GM18867 (cell line): ENCODE data around the gene OGDH.
"Not testable (repeated sequence)": the region's sequence is repeated elsewhere in the genome, so short reads cannot be mapped to it uniquely, and the experiment has no call there.

Experiments used
- ATAC-seq: cut with Tn5 transposase; IDR thresholded peaks from one replicate; pipeline ENCODE4 v1.9.1; 2021; ENCODE audit warnings: mild to moderate bottlenecking, moderate library complexity; ENCODE audit not compliant: unreplicated experiment

OGDH gene

DNA sequence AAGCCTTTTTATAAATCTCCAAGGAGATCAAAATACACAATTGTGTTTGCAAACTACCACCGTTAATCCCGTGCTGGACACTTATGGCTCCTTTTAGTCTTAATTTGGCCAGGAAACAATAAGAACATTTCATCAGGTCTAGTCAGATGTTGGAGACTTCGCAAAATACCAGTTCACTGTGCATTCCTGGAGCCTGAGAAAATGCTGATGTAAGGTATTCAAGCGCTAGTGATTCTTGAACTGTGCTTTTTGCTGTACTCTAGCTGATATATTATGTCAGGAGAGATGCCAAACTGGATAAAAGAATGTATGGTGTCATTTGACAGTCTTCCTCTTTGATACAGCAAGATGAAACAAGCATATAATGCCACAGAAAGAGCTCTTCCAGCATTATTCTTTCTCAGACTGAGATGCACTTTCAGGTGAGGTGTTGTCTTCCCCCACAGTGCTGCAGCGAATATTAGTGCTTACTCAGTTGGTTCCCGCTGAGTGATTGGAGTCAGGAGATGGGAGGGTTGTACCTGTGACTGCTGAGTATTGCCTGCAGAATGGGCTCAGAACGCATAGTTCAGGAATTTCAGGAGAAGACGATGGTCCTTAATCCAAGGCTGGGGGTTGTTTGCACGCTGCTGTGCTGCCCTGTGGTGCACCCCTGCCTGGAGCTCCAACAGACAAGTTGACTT, 59.2 kb downstream of the OGDH start:
- ATAC-seq: no peak

DNA sequence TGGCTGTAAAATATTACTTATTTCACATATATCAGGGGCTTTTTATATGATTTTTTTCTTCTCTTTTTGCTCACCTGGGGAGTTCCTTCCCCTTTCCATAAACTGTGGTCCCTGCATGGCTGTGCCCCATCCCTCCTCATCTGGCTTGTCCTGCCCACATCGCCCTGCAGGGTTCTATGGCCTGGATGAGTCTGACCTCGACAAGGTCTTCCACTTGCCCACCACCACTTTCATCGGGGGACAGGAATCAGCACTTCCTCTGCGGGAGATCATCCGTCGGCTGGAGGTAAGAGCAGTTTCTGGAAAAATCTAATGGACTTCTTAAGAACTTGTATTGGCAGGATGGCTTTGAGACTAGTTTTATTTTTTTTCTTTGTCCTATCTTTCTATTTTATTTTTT, 60.1 kb downstream of the OGDH start:
- no peak for ATAC-seq

DNA sequence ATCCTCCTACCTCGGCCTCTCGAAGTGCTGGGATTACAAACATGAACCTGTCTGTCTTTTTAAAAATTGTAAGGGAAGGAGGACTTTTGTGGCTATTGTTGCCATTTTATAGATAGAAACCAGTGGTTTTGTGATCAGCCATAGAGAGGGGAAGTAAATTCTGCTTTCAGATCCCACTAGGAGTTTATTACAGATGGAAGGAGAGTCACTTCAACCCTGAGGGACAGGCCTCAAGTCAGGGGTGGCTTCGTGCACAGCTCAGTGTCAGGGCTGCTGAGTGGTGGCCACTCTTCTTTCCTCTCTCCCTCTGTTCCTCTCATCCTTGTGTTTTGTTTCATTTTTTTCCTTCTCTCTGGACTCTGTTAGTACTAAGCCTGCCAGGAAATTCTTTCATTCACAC, 60.8 kb downstream of the OGDH start:
- ATAC-seq: no peak

DNA sequence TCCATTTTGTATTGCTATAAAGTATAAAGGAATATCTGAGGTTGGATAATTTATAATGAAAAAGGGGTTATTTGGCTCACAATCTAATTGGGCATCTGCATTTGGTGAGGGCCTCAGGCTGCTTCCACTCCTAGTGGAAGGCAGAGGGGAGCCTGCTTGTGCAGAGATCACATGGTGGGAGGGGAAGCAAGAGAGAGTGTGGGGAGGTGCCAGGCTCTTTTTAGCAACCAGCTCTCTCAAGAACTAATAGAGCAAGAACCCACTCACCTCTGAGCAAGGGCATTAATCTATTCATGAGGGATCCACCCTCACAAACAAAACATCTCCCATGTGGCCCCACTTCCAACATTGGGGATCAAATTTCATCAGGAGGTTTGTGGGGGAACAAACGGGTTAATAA, 64.6 kb downstream of the OGDH start:
- no peak for ATAC-seq

DNA sequence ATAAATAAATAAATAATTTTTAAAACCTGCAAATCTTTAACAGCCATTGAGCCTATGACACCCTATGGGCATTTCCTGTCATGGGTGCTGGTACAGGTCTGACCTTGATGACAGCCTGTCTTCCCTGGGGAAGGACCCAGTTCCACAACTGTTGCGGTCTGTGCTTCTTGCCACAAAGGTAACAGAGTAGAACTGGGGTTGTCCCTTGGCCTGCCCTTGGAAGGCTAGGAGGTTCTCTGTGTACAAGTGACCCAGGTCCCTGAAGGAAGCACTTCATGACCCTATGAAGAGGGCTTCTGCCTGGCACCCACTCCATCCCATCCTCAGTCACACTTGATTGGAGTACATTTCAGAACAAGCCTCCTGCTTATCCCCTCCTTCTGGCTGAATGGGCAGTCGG, 66.9 kb downstream of the OGDH start:
- ATAC-seq: no peak

DNA sequence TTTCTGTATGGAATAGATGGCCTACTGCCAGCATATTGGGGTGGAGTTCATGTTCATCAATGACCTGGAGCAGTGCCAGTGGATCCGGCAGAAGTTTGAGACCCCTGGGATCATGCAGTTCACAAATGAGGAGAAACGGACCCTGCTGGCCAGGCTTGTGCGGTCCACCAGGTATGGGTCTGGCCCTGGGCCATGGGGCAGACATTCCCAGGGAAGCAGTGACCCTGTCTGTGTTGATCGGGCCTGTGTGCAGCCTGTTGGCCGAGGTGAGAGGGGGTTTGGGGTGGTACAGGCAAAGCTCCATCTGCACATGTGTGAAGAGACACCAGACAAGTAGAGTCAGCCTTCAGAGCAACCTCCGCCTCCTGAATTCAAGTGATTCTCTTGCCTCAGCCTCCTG, 67.3 kb downstream of the OGDH start:
- ATAC-seq: no peak

DNA sequence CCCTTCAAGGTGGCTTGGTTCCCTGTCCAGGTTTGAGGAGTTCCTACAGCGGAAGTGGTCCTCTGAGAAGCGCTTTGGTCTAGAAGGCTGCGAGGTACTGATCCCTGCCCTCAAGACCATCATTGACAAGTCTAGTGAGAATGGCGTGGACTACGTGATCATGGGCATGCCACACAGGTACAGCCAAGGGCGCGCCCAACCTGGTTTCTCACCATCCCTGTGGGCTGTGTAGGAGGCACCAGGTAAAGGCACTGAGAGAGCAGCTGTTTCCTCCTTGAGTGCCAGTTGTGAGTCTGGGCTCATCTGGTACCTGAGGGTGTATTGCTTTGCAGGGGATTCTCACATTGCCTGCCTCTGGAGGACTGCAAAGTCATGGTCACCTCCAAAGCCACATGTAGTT, 68.0 kb downstream of the OGDH start:
- ATAC-seq: no peak

DNA sequence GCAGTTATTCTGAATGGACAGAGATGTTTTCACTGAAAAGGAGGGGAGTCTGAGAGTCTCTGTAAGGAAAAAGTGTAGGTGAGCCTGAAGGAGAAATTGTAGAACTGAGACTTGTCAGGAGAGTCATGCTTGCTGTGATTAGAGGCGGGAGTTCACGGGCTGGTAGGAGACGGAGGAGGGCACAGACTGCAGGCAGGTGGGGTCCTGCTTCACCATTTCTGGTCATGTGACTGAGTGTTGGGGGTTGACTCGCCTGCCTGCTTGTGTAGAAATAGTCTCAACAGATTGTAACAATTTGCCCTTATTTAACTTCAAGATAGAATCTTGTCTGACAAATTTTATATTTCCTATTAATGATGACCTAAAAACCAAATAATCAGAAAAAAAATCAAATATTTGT, 70.3 kb downstream of the OGDH start:
- no peak for ATAC-seq

DNA sequence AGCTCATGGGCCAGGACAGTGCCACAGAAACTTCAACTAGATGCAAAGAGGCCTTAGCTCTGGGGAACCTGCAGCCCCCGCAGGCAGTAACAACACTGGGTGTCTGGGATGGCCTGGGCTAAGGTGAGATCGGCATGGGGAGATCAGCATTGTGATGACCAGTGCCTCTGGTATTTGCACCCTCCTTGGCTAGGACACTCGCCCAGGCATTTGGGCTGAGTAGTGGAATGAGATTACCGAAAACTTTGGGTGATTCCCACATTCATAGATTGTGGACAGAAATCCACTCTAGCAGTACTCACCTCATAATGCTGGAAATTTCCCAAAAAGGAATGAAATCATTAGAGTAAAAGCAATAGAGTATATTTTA, 71.7 kb downstream of the OGDH start:
- no peak for ATAC-seq

DNA sequence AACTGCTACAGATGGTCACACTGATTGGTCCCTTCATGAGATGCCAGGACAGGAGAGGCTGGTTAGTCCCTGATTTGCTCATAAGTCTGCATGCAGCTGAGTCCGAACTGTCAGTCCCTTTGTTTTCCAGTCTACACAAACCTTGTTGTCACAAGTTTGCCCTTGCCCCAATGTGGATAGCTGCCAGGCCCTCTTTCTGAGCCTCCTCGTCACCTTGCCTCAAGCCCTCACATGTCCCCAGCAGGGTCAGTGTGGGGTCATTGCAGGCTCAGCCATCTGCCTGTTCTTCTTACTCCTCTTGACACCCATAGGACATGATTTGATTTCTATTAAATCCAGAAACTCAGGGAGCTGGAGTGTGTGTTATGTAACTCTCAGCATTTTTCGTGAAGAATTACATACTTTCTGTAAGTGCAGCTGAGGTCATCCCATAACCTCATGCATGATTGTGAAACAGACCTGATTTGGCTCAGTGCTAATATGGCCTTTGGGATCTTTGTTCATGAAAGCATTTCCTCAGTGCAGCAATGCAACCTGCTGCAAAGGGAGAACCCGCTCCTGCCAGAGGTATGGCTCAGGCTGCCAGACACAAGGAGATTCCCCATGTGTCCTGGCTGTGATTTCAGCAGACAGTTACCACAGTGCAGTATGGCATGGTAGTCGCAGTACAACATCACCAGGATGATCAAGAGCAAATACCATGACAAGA, 72.2 kb downstream of the OGDH start:
- ATAC-seq: no peak

DNA sequence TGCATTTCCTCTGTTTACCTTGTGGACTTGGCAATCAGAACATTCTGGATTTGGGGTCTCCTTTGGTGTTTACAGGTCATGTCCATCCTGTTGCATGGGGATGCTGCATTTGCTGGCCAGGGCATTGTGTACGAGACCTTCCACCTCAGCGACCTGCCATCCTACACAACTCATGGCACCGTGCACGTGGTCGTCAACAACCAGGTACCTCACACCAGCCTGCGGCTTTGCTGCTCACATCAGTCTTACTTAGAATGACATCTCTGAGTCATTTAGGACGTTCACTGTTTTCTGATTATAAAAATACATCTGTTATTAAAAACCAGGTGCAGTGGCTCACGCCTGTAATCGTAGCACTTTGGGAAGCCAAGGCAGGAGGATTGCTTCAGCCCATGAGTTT, 75.2 kb downstream of the OGDH start:
- no peak for ATAC-seq

DNA sequence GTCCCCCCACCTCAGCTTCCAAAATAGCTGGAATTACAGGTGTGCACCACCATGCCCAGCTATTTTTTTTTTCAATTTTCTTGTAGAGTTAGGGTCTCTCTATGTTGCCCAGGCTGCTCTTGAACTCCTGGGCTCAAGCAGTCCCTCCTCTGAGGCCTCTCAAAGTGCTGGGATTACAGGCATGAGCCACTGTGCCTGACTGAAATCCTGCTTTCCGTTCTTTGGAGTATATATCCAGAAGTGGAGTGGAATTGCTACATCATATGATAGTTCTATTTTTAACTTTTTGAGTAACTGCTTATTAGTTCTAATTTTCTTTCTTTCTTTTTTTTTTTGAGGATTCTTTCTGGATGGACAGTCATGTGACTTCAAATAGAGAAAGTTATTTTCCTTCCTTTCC, 79.3 kb downstream of the OGDH start:
- ATAC-seq: no peak

DNA sequence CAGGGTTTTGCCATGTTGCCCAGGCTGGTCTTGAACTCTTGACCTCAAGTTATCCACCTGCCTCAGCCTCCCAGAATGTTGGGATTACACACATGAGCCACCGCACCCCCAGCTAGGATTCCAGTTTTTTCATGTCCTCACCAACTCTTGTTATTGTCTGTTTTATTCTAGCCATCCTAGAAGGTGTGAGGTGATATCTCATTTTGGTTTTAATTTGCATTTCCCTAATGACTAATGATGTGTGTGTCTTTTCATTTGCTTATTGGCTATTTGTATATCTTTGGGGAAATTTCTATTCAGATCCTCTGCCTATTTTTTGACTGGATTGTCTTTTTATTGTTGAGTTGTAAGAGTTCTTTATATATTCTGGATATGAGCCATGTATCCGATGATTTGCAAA, 83.0 kb downstream of the OGDH start:
- no peak for ATAC-seq

DNA sequence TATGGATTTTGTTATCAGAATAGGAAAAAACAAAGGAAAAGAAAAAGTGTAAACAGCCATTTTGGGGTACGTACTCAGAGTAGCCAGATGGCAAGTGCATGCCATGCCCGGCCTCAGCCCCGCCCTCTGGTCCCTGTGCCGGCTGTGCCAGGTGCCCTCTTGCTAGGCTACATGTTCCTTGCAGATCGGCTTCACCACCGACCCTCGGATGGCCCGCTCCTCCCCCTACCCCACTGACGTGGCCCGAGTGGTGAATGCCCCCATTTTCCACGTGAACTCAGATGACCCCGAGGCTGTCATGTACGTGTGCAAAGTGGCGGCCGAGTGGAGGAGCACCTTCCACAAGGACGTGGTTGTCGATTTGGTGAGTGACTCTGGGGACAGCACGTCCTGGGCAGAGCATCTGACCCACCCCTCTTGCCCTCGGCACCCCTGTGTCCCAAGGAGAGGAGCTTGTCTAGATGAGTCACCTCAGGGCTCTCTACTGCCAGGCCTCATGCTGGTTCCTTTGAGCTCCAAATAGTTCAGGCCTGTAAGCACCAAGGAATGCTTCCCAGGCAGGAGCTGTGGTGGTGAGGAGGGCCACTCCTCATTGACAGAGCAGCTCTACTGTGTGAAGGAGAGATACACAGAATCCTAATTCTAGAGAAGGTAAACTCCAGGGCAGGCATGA, 87.3 kb downstream of the OGDH start:
- ATAC-seq: no peak

DNA sequence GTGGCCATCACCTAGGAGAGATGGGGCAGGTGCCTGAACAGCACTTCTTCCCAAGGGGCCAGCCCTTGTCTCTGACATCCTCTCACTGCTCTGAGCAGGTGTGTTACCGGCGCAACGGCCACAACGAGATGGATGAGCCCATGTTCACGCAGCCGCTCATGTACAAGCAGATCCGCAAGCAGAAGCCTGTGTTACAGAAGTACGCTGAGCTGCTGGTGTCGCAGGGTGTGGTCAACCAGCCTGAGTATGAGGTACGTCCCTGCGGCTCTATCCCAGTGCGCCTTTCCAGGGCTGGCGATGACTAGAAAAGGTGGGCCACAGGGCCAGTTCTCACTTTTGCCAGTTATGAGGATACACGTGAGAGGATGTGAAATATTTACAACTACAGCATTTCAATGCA, 87.9 kb downstream of the OGDH start:
- ATAC-seq: no peak

DNA sequence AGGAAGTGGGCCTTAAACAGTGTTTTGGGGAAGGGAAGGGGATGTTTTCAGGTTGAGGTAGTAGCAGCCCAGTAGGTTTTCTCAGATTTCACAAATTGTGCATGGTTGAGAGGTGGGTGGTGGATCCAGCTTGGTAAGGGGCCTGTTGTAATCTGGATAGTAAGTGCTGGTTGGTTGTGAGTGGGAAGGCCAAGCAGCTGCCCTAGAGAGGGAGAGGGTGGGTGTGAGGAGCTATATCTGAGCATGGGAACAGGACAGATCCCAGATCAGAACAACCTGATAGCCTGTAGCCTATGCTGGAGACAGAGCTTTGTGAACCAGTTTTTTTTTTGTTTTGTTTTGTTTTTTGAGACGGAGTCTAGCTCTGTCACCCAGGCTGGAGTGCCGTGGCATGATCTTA, 88.3 kb downstream of the OGDH start:
- ATAC-seq: no peak

DNA sequence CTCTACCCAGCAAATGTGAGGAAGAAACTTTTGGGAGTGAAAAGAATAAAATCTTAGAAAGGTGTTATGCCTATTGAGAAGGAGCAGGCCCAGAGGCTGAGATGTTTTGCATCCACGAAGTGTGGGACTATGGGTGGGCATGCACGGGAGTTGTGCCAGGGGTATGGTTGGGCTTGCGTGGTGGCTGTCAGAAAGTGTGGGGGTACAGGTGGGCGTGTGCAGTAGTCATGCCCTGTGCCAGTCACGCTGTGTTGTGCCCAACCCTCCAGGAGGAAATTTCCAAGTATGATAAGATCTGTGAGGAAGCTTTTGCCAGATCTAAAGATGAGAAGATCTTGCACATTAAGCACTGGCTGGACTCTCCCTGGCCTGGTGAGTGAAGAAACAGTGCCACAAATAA, 89.3 kb downstream of the OGDH start:
- no peak for ATAC-seq

DNA sequence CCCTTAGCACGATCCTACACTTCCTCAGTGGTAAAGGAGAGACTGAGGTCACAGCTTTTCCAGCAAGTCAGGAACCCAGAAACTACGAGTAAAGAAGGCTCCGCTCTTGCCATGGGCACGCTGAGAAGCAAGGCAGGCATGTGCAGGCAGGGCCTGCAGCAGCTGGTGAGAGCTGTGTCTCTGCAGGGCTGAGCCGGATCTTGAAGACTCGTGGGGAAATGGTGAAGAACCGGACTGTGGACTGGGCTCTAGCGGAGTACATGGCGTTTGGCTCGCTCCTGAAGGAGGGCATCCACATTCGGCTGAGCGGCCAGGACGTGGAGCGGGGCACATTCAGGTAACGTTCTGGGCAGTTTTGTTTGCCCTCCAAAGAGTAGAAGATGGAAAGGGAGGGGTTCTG, 90.3 kb downstream of the OGDH start:
- ATAC-seq: no peak

DNA sequence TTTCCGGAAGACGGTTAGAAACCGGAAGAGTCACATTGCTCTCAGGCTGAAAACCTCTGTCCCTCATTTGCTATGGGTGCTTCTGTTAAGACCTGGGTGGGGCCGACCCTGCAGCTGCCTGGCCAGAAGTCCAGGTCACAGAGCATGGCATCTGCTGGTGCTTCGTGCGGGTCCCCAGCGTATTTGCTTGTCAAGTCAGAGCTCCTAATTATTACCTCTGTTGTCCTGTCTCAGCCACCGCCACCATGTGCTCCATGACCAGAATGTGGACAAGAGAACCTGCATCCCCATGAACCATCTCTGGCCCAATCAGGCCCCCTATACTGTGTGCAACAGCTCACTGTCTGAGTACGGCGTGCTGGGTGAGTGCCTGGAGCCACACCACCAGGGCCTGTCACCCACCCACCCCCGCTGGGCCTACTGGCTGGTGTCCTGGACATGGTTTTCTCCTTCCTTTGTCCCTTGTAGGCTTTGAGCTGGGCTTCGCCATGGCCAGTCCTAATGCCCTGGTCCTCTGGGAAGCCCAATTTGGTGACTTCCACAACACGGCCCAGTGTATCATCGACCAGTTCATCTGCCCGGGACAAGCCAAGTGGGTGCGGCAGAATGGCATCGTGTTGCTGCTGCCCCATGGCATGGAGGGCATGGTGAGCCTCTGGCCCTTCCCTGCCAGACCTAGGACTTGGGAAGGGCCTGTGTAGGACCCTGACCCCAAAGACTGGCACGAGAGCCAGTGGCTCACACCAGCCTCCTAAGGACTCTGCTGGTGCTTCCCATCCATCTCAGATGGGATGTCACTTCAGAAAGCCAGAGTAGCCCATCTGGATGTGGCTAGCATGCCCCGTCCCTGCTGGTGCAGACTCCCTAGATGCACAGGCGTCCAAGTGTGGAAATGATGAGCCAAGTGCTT, 91.0 kb downstream of the OGDH start:
- no peak for ATAC-seq

DNA sequence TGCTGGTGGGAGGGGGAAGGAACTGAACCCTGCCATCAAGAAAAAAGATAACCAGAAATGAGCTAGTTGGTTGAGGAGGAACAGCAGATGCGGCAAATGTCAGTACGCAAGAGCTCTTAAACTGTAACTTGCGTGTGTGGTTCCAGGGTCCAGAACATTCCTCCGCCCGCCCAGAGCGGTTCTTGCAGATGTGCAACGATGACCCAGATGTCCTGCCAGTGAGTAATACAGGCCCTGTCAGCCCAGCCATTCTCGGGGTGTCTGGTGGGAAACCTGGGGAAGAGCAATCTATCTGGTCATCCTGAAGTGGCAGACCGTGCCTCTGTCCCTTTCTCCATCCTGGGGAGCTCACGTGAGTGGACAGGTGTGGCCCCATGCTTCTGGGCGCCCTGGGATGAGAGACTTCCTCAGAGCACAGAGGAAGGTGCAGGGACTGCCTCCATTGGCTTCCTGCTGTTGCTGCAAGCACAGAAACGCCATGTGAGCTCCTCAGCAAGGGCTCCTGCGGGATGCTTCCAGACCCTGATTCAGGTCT, 91.7 kb downstream of the OGDH start:
- no peak for ATAC-seq

DNA sequence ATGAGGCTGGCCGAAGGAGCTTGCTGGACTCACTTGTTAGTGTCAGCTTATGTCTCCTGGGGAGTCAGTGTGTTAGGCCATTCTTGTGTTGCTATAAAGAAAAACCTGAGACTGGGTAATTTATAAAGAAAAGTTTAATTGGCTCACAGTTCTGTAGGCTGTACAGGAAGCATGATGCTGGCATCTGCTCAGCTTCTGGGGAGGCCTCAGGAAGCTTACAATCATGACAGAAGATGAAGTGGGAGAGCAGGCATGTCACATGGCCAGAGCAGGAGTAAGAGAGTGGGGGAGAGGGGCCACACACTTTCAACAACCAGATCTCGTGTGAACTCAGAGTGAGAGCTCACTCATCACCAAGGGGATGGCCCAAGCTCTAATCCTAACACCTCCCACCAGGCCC, 93.2 kb downstream of the OGDH start:
- ATAC-seq: not testable (repeated sequence)
